HepG2 (cell line): ENCODE measurements around the gene PDGFD.

Experiments used
- CEBPZ ChIP-seq: IDR thresholded peaks from 2 replicates; pipeline ENCODE4 v1.6.1; 2012; ENCODE audit warnings: low read length, improper control_type of control experiment
- CTCF ChIP-seq: sonication (generic); formaldehyde crosslinking; IDR thresholded peaks from 2 replicates; pipeline ENCODE4 v1.5.0; 2020; ENCODE audit warnings: mild to moderate bottlenecking, missing genetic modification reagents, moderate library complexity
- EEA1 ChIP-seq: sonication (generic); formaldehyde crosslinking; IDR thresholded peaks from 2 replicates; pipeline ENCODE4 v1.5.1; 2020; ENCODE audit warnings: mild to moderate bottlenecking, missing genetic modification reagents, borderline replicate concordance
- FOXM1 ChIP-seq: sonication (generic); formaldehyde crosslinking; IDR thresholded peaks from 2 replicates; pipeline ENCODE4 v1.5.0; 2020; ENCODE audit warnings: missing genetic modification reagents
- JUN ChIP-seq: sonication (generic); formaldehyde crosslinking; IDR thresholded peaks from 2 replicates; pipeline ENCODE4 v1.4.0; 2020; ENCODE audit warnings: mild to moderate bottlenecking, missing genetic modification reagents
- PAX8 ChIP-seq: sonication (generic); formaldehyde crosslinking; IDR thresholded peaks from 2 replicates; pipeline ENCODE4 v1.8.0; 2022; ENCODE audit warnings: mild to moderate bottlenecking, missing genetic modification reagents, borderline replicate concordance
- PBX2 ChIP-seq: IDR thresholded peaks from 2 replicates; pipeline ENCODE4 v1.6.1; 2016; ENCODE audit warnings: control low read depth
- REST ChIP-seq, 2 experiments: IDR thresholded peaks; 2 replicates each; pipeline ENCODE4 v1.6.1; 2011 to 2012; ENCODE audit warnings: low read length in 2 of 2, borderline replicate concordance in 1 of 2, low read depth in 1 of 2, mild to moderate bottlenecking in 1 of 2, moderate library complexity in 1 of 2
- SALL1 ChIP-seq: sonication (generic); formaldehyde crosslinking; IDR thresholded peaks from 2 replicates; pipeline ENCODE4 v1.8.0; 2022; ENCODE audit warnings: mild to moderate bottlenecking, missing genetic modification reagents
- TCF7L2 ChIP-seq: IDR thresholded peaks from 2 replicates; pipeline ENCODE4 v1.6.1; 2011; ENCODE audit warnings: mild to moderate bottlenecking, low read depth, low read length, moderate library complexity
- YY1 ChIP-seq: IDR thresholded peaks from 2 replicates; pipeline ENCODE4 v1.6.1; 2011; ENCODE audit warnings: low read length, low read depth, moderate library complexity, mild to moderate bottlenecking; ENCODE audit not compliant: insufficient read depth, insufficient replicate concordance
- ZFP36 ChIP-seq: fragments of 150-350 bp; IDR thresholded peaks from 2 replicates; pipeline ENCODE4 v1.6.1; 2018; ENCODE audit warnings: borderline replicate concordance, low read length, low read depth; ENCODE audit not compliant: partially characterized antibody
- ZHX2 ChIP-seq, 2 experiments: sonication (generic) in 1 of 2; formaldehyde crosslinking in 1 of 2; IDR thresholded peaks; 2 replicates each; pipeline versions ENCODE4 v1.6.1 to v1.9.0; 2014 to 2022; ENCODE audit warnings: antibody characterized with exemption in 1 of 2, borderline replicate concordance in 1 of 2, inconsistent platforms in 1 of 2, low read depth in 1 of 2, missing genetic modification reagents in 1 of 2
- ZNF138 ChIP-seq: sonication (generic); formaldehyde crosslinking; IDR thresholded peaks from 2 replicates; pipeline ENCODE4 v1.5.0; 2020; ENCODE audit warnings: mild to moderate bottlenecking, low read depth, missing genetic modification reagents

- TF ChIP-seq ZFP36 (no peak), CEBPZ (no peak), REST (IDR thresholded peaks at IDR 0.05; ENCODE audit: borderline replicate concordance in 1 of 2, low read depth in 1 of 2, low read length in 2 of 2) (no peak), PBX2 (CRISPR knock-in tag) (no peak), TCF7L2 (no peak), SALL1 (CRISPR knock-in tag) (no peak), PAX8 (no peak), JUN (CRISPR knock-in tag) (no peak), EEA1 (CRISPR knock-in tag) (no peak), ZHX2 (IDR thresholded peaks at IDR 0.05; ENCODE audit: low read depth) (no peak), ZHX2 (CRISPR knock-in tag; IDR thresholded peaks at IDR 0.05; ENCODE audit: borderline replicate concordance) (no peak), FOXM1 (no peak), ZNF138 (CRISPR knock-in tag) (no peak), CTCF (CRISPR knock-in tag) (no peak), YY1 (no peak)
Observed at GRCh38 chr11:103878646-103879045, 285.3 kb downstream of the PDGFD start.
